H1 (cell line): ENCODE measurements around the gene TLCD2. TPM values are rescaled to one million over a fixed set of nuclear protein-coding genes. Genes with fewer than 3 reads are reported as not detected.

Experiments
- CTCF ChIA-PET: fragments of 300-600 bp; sonication (Branson Sonifier 250); formaldehyde crosslinking; loops from one replicate; lab custom pipeline; 2021; ENCODE audit not compliant: partially characterized antibody; lab: Charles Lee
- POLR2A ChIA-PET: fragments of 300-600 bp; sonication (Branson Sonifier 250); formaldehyde crosslinking; loops from one replicate; lab custom pipeline; 2021; ENCODE audit warnings: inconsistent platforms; ENCODE audit not compliant: partially characterized antibody; lab: Charles Lee
- DNase-seq, 2 experiments: peaks; one replicate each; pipeline versions ENCODE4 v3.0.0 to v3.0.0-alpha.2; 2010 to 2022; ENCODE audit warnings: low spot score in 2 of 2, low read depth in 1 of 2, mixed read lengths in 1 of 2
- FAIRE-seq: peaks from 2 replicates; lab custom pipeline; 2011; peaks lifted over from hg19 to GRCh38; lab: Jason Lieb, UNC
- H2AFZ ChIP-seq: 2 replicates; pipeline ENCODE4 v1.8.1; 2012; ENCODE audit warnings: low read length, inconsistent platforms
- H2AK5ac ChIP-seq: 2 replicates; pipeline ENCODE4 v1.6.1; 2013; ENCODE audit warnings: low read depth, low read length
- H2BK120ac ChIP-seq: replicated peaks from 2 replicates; pipeline ENCODE3; 2013; ENCODE audit warnings: low read depth, low read length, inconsistent platforms
- H2BK12ac ChIP-seq: 2 replicates; pipeline ENCODE4 v1.6.1; 2013; ENCODE audit warnings: low read depth, low read length
- H2BK15ac ChIP-seq: 2 replicates; pipeline ENCODE4 v1.6.1; 2013; ENCODE audit warnings: low read length
- H2BK20ac ChIP-seq: 2 replicates; pipeline ENCODE4 v1.6.1; 2013; ENCODE audit warnings: low read length
- H2BK5ac ChIP-seq: 2 replicates; pipeline ENCODE4 v1.6.1; 2013; ENCODE audit warnings: low read depth, low read length
- H3K14ac ChIP-seq: 2 replicates; pipeline ENCODE4 v1.6.1; 2013; ENCODE audit warnings: inconsistent platforms; ENCODE audit not compliant: insufficient read length
- H3K18ac ChIP-seq: 2 replicates; pipeline ENCODE4 v1.6.1; 2013; ENCODE audit warnings: low read length; ENCODE audit errors: extremely low read depth
- H3K23ac ChIP-seq: 2 replicates; pipeline ENCODE4 v1.6.1; 2013; ENCODE audit warnings: inconsistent platforms; ENCODE audit not compliant: insufficient read length
- H3K23me2 ChIP-seq: 2 replicates; pipeline ENCODE4 v1.6.1; 2013; ENCODE audit warnings: low read depth, low read length
- H3K27ac ChIP-seq: 2 replicates; pipeline ENCODE4 v1.6.1; 2011; ENCODE audit warnings: low read depth, low read length, inconsistent platforms
- H3K27me3 ChIP-seq, 4 experiments: replicated peaks in 1 of 4; 1 replicate in 1 of 4; 2 replicates in 3 of 4; pipeline versions ENCODE4 v1.6.1 to v1.8.1; 2011 to 2013; ENCODE audit warnings: low read length in 3 of 4, mild to moderate bottlenecking in 3 of 4, inconsistent platforms in 2 of 4, mixed read lengths in 2 of 4, moderate library complexity in 1 of 4; ENCODE audit not compliant: control insufficient read depth in 3 of 4, insufficient read depth in 3 of 4; ENCODE audit errors: extremely low read depth in 1 of 4
- H3K36me3 ChIP-seq, 4 experiments: 2 replicates each; pipeline versions ENCODE4 v1.6.1 to v1.8.1; 2011 to 2013; ENCODE audit warnings: mild to moderate bottlenecking in 4 of 4, low read length in 3 of 4, moderate library complexity in 2 of 4, control low read depth in 1 of 4, inconsistent platforms in 1 of 4; ENCODE audit not compliant: insufficient read depth in 4 of 4, control insufficient read depth in 2 of 4
- H3K4ac ChIP-seq: replicated peaks from 2 replicates; pipeline ENCODE3; 2013; ENCODE audit warnings: low read length, low read depth, mixed read lengths, inconsistent platforms; ENCODE audit not compliant: insufficient read length
- H3K4me1 ChIP-seq, 4 experiments: replicated peaks in 1 of 4; 1 replicate in 1 of 4; 2 replicates in 3 of 4; pipeline versions ENCODE4 v1.6.1 to v1.8.1; 2011 to 2013; ENCODE audit warnings: low read length in 3 of 4, inconsistent platforms in 2 of 4, mixed read lengths in 1 of 4; ENCODE audit not compliant: insufficient read depth in 4 of 4, control insufficient read depth in 3 of 4
- H3K4me2 ChIP-seq, 2 experiments: 2 replicates each; pipeline versions ENCODE4 v1.6.1 to v1.8.1; 2011 to 2013; ENCODE audit warnings: low read depth in 2 of 2, low read length in 2 of 2, control low read depth in 1 of 2, inconsistent platforms in 1 of 2, mild to moderate bottlenecking in 1 of 2; ENCODE audit not compliant: insufficient read depth in 1 of 2
- H3K4me3 ChIP-seq, 4 experiments: fragments of 200-600, 300-600 bp in 1 of 4; sonication (generic), shearing (Covaris generic), sonication (Bioruptor Twin) in 1 of 4; 2 replicates each; pipeline versions ENCODE4 v1.5.1 to v1.8.1; 2011 to 2016; ENCODE audit warnings: low read length in 4 of 4, low read depth in 3 of 4, control low read depth in 2 of 4, inconsistent platforms in 2 of 4, mild to moderate bottlenecking in 2 of 4, mixed read lengths in 1 of 4, moderate library complexity in 1 of 4; ENCODE audit not compliant: insufficient read depth in 2 of 4; ENCODE audit errors: extremely low read depth in 1 of 4
- H3K56ac ChIP-seq: replicated peaks from 2 replicates; pipeline ENCODE3; 2013; ENCODE audit warnings: low read depth, mild to moderate bottlenecking, mixed read lengths, low read length, inconsistent platforms; ENCODE audit not compliant: insufficient read length
- H3K79me1 ChIP-seq: 2 replicates; pipeline ENCODE4 v1.6.1; 2013; ENCODE audit warnings: low read depth, low read length, control low read depth
- H3K79me2 ChIP-seq, 2 experiments: 2 replicates each; pipeline versions ENCODE4 v1.6.1 to v1.8.1; 2012 to 2013; ENCODE audit warnings: low read length in 2 of 2, mild to moderate bottlenecking in 2 of 2, inconsistent platforms in 1 of 2; ENCODE audit not compliant: insufficient read depth in 2 of 2, control insufficient read depth in 1 of 2
- H3K9ac ChIP-seq, 4 experiments: replicated peaks in 1 of 4; 1 replicate in 1 of 4; 2 replicates in 3 of 4; pipeline versions ENCODE4 v1.6.1 to v1.8.1; 2011 to 2013; ENCODE audit warnings: low read depth in 3 of 4, low read length in 3 of 4, control low read depth in 2 of 4, mild to moderate bottlenecking in 2 of 4, moderate library complexity in 2 of 4, inconsistent platforms in 1 of 4; ENCODE audit errors: extremely low read depth in 1 of 4
- H3K9me3 ChIP-seq, 2 experiments: 2 replicates each; pipeline versions ENCODE4 v1.6.1 to v1.8.1; 2012 to 2013; ENCODE audit warnings: mild to moderate bottlenecking in 2 of 2, moderate library complexity in 2 of 2, control low read depth in 1 of 2, inconsistent platforms in 1 of 2, low read depth in 1 of 2, low read length in 1 of 2, mixed read lengths in 1 of 2; ENCODE audit not compliant: insufficient read depth in 2 of 2
- H4K20me1 ChIP-seq, 2 experiments: replicated peaks in 1 of 2; 2 replicates each; pipeline versions ENCODE3 to v1.8.1; 2011 to 2013; ENCODE audit warnings: inconsistent platforms in 2 of 2, low read length in 2 of 2, mild to moderate bottlenecking in 1 of 2; ENCODE audit not compliant: insufficient read depth in 2 of 2, control insufficient read depth in 1 of 2
- H4K5ac ChIP-seq: 2 replicates; pipeline ENCODE4 v1.6.1; 2013; ENCODE audit warnings: low read length, low read depth, mixed read lengths, inconsistent platforms; ENCODE audit not compliant: insufficient read length
- H4K8ac ChIP-seq: 2 replicates; pipeline ENCODE4 v1.8.0; 2013; ENCODE audit warnings: mild to moderate bottlenecking, moderate library complexity, low read length, inconsistent platforms; ENCODE audit not compliant: insufficient read depth; ENCODE audit errors: extremely low read depth
- H4K91ac ChIP-seq: replicated peaks from 2 replicates; pipeline ENCODE3; 2013; ENCODE audit warnings: low read length, mixed read lengths, inconsistent platforms; ENCODE audit not compliant: insufficient read length
- BACH1 ChIP-seq: IDR thresholded peaks from 2 replicates; pipeline ENCODE4 v1.6.1; 2012; ENCODE audit warnings: low read length, improper control_type of control experiment
- MAFK ChIP-seq: IDR thresholded peaks from 2 replicates; pipeline ENCODE4 v1.6.1; 2012; ENCODE audit warnings: low read depth, mild to moderate bottlenecking, improper control_type of control experiment, low read length
- SIRT6 ChIP-seq: IDR thresholded peaks from one replicate; pipeline ENCODE4 v1.7.1; 2012; ENCODE audit warnings: low read length, inconsistent platforms
- SP1 ChIP-seq: IDR thresholded peaks from 2 replicates; pipeline ENCODE4 v1.6.1; 2011; ENCODE audit warnings: low read depth, low read length
- WGBS, 2 experiments: shearing (Covaris generic) in 1 of 2; methylation state at CpG; one replicate each; pipeline versions ENCODE4 v1.1.6 to v1.1.7; 2013 to 2015; ENCODE audit warnings: low lambda C conversion rate in 2 of 2, mixed read lengths in 2 of 2, inconsistent platforms in 1 of 2, low coverage in 1 of 2, missing lambda C conversion rate in 1 of 2; ENCODE audit not compliant: insufficient replicate concordance in 2 of 2, insufficient coverage in 1 of 2, insufficient read length in 1 of 2; ENCODE audit errors: extremely low coverage in 1 of 2, missing lambda C conversion rate in 1 of 2; 5-methylcytosine and 5-hydroxymethylcytosine counted together
- polyA plus RNA-seq, 7 experiments: library from polyadenylated mRNA; depleted of rRNA in 3 of 7; stranded (reverse) in 5 of 7; unstranded in 2 of 7; fragments of >200 nt in 5 of 7; fragments of 200-250 nt in 2 of 7; gene quantifications; 1 replicate in 5 of 7; 2 replicates in 1 of 7; 4 replicates in 1 of 7; pipeline versions ENCODE4 v1.2.1 to v1.2.3, GENCODE V29; 2011 to 2013; ENCODE audit warnings: missing spikeins in 2 of 7, mixed read lengths in 2 of 7
- total RNA-seq: library from RNA; stranded (reverse); fragmentation: NEBNext Ultra II Directional; extraction: Animal tissue kit (Norgen Biotek cat#: 25700); gene quantifications from 2 replicates; pipeline ENCODE4 v1.2.1, GENCODE V29; 2021

The TLCD2 gene
- total and polyA plus RNA-seq, 2 of the 8 experiments (the other 6 are each of a cell fraction or from before 2014, with no cell fraction given), result 0.47 to 1.4 TPM

DNA sequence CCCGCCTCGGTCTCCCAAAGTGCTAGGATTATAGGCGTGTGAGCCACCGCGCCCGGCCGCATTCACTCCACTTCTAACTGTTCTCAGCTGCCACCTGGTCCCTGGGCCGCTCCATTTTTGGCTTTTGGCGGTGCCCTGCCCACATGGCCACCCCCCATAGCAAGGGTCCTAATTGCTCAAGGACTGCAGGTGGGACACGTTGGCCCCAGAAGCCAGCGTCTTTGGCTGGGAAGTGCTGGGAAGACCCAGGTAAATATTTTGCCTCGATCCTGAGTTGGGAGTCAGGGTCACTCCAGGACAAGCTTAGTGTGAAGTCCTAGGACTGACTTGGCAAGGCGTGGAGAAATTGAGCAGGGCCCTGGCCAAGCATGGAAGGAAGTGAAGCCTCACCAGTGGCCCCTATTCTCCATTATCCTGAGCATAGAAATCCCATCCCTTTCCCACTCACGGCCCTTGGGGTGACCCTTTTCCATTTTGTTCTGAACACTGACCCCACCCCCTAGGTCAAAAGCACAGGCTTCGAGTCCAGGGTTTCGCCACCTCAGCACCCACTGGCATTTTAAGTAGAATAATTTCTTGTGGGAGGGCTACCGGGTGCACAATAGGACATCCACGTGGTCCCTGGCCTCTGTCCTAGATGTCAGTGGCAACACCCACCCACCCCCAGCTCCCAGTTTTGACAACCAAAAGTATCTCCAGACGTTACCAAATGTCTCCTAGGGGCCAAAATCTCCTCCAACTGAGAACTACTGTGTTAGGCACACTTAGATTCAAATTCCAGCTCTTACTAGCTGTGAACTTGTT is 8.4 kb upstream of the TLCD2 start:
- POLR2A ChIA-PET, result interaction anchor here (0.9 to 2.1 kb wide), 4 partner anchors 10 to 44 kb away, joined by 3 to 12 read pairs (median 4); no protein-coding TSS in a partner anchor
- Histone ChIP-seq H4K20me1 (peaks cover 0 to 4% of the 10 kb centered on the region in 2 experiments), H3K4me3 (no peak overlapping the region), H3K18ac (no peak overlapping the region), H3K27me3 (no peaks in the 10 kb centered on the region), H2AFZ (no peak overlapping the region), H3K4me1 (peaks cover 0 to 15% (median 11%) of the 10 kb centered on the region in 4 experiments; a peak in 6 of 7 replicates)
- no peak for DNase-seq
- no peak for FAIRE-seq
- TF ChIP-seq SIRT6 (no peak), SP1 (no peak), MAFK (no peak), BACH1 (no peak)
- TF ChIP-seq, all 59 proteins: peak for 0
- peak overlapping the region; percentile 13 for H4K5ac ChIP-seq
- H3K9me3 ChIP-seq, result no peaks in the 10 kb centered on the region
- H2BK20ac ChIP-seq, result no peak overlapping the region
- no peak overlapping the region for H3K23ac ChIP-seq
- no peak overlapping the region for H3K56ac ChIP-seq
- peak overlapping the region; percentile 67; the same call in 1 of the 2 replicates for H2AK5ac ChIP-seq
- peak overlapping the region; percentile 68 for H4K91ac ChIP-seq
- peak overlapping the region; percentile 32 for H2BK12ac ChIP-seq
- peak overlapping the region; percentile 78 for H3K4ac ChIP-seq
- no peak overlapping the region for H4K8ac ChIP-seq
- no peak overlapping the region for H2BK120ac ChIP-seq
- peak overlapping the region in 1 of 2 experiments; percentile 97; a peak in 1 of 4 replicates for H3K4me2 ChIP-seq
- CTCF ChIA-PET, result interaction anchor here (1.3 to 6.9 kb wide), 4 partner anchors 12 to 64 kb away, joined by 3 to 117 read pairs (median 38); no protein-coding TSS in a partner anchor
- no peaks in the 10 kb centered on the region for H3K79me2 ChIP-seq
- peak overlapping the region; percentile 61; the same call in 1 of the 2 replicates for H2BK15ac ChIP-seq
- peaks cover 17% of the 10 kb centered on the region for H3K23me2 ChIP-seq
- no peak overlapping the region for H3K14ac ChIP-seq
- 91% methylated on average over 19 of the region's 19 CpGs; no CpG with 5 or more reads in 1 of the 2 experiments for WGBS, 2 experiments
- H3K27ac ChIP-seq, result no peak overlapping the region
- no peak overlapping the region; the same call in 1 of the 2 replicates for H2BK5ac ChIP-seq
- H3K36me3 ChIP-seq, result no peaks in the 10 kb centered on the region
- no peak overlapping the region for H3K9ac ChIP-seq
- H3K79me1 ChIP-seq, result peaks cover 4% of the 10 kb centered on the region; the same call in 1 of the 2 replicates
